ENCODE measurements around the gene CELA3B. TPM values are rescaled to one million over a fixed set of nuclear protein-coding genes. Genes with fewer than 3 reads are reported as not detected.

Gene CELA3B
- total and polyA plus RNA-seq, 2 donors from 2014 or later = not detected

- H3K36me3 ChIP-seq (ENCODE audit: control insufficient read depth in 2 of 3, insufficient read depth in 3 of 3, low read length in 3 of 3) = no peaks in the 10 kb centered on the region
- DNase-seq = no peak
- no peaks in the 10 kb centered on the region for H3K9me3 ChIP-seq (ENCODE audit: control insufficient read depth in 2 of 3, insufficient read depth in 1 of 3, low read length in 3 of 3)
- no peak for FAIRE-seq
- no peak overlapping the region for H3K27ac ChIP-seq (ENCODE audit: low read depth in 2 of 2, low read length in 2 of 2)
- no peak for TF ChIP-seq CTCF (IDR thresholded peaks at IDR 0.05; ENCODE audit: borderline replicate concordance, extremely low read depth, insufficient read depth)
- no peaks in the 10 kb centered on the region for H3K27me3 ChIP-seq (ENCODE audit: control insufficient read depth, insufficient read depth, low read length)
- peaks cover 0 to 12% (median 12%) of the 10 kb centered on the region in 3 donors for H3K4me1 ChIP-seq (ENCODE audit: control insufficient read depth in 2 of 3, insufficient read depth in 2 of 3, low read depth in 1 of 3, low read length in 3 of 3)
- H3K9ac ChIP-seq (ENCODE audit: low read length in 3 of 3) = no peak overlapping the region
- H3K4me3 ChIP-seq (ENCODE audit: low read length in 3 of 3) = no peak overlapping the region
- intact Hi-C loops (cut with DNase I) = no loop called here
Observed at GRCh38 chr1:21952786-21953520, 23.9 kb upstream of the CELA3B start.

GRCh38 chr1:21955058-21955457, 21.8 kb upstream of the CELA3B start:
- Histone ChIP-seq H3K27ac (ENCODE audit: low read depth in 2 of 2, low read length in 2 of 2) (no peak overlapping the region), H3K9ac (ENCODE audit: low read length in 3 of 3) (no peak overlapping the region), H3K4me3 (ENCODE audit: low read length in 3 of 3) (no peak overlapping the region), H3K4me1 (ENCODE audit: control insufficient read depth in 2 of 3, insufficient read depth in 2 of 3, low read depth in 1 of 3, low read length in 3 of 3) (peaks cover 0 to 12% (median 12%) of the 10 kb centered on the region in 3 donors), H3K36me3 (ENCODE audit: control insufficient read depth in 2 of 3, insufficient read depth in 3 of 3, low read length in 3 of 3) (no peaks in the 10 kb centered on the region), H3K27me3 (ENCODE audit: control insufficient read depth, insufficient read depth, low read length) (no peaks in the 10 kb centered on the region), H3K9me3 (ENCODE audit: control insufficient read depth in 2 of 3, insufficient read depth in 1 of 3, low read length in 3 of 3) (no peaks in the 10 kb centered on the region)
- no peak for DNase-seq
- intact Hi-C loops (cut with DNase I) = no loop called here
- FAIRE-seq = no peak
- TF ChIP-seq CTCF (IDR thresholded peaks at IDR 0.05; ENCODE audit: borderline replicate concordance, extremely low read depth, insufficient read depth) = no peak

- Histone ChIP-seq H3K4me1 (ENCODE audit: control insufficient read depth in 2 of 3, insufficient read depth in 2 of 3, low read depth in 1 of 3, low read length in 3 of 3) (peaks cover 0 to 12% (median 12%) of the 10 kb centered on the region in 3 donors), H3K9me3 (ENCODE audit: control insufficient read depth in 2 of 3, insufficient read depth in 1 of 3, low read length in 3 of 3) (no peaks in the 10 kb centered on the region), H3K36me3 (ENCODE audit: control insufficient read depth in 2 of 3, insufficient read depth in 3 of 3, low read length in 3 of 3) (no peaks in the 10 kb centered on the region), H3K4me3 (ENCODE audit: low read length in 3 of 3) (no peak overlapping the region), H3K9ac (ENCODE audit: low read length in 3 of 3) (no peak overlapping the region), H3K27me3 (ENCODE audit: control insufficient read depth, insufficient read depth, low read length) (no peaks in the 10 kb centered on the region), H3K27ac (ENCODE audit: low read depth in 2 of 2, low read length in 2 of 2) (no peak overlapping the region)
- DNase-seq (no peak), FAIRE-seq (no peak)
- no peak for TF ChIP-seq CTCF (IDR thresholded peaks at IDR 0.05; ENCODE audit: borderline replicate concordance, extremely low read depth, insufficient read depth)
- intact Hi-C loops (cut with DNase I) = no loop called here
Observed at GRCh38 chr1:21955501-21956281, 21.1 kb upstream of the CELA3B start.

Data from kidney (tissue), 14 donors.